Activated naive CD4-positive, alpha-beta T cell treated with anti-CD3 and anti-CD28 coated beads, Interleukin-2, amount 10 ng/mL, durations not matched to agents 7 days and 5 days (primary cell): ENCODE results near the gene MIR17HG.

Source experiments
- CTCF ChIA-PET: fragments of 350-600 bp; sonication (Branson Sonifier 250); formaldehyde crosslinking; loops from one replicate; lab custom pipeline; 2021; ENCODE audit warnings: antibody characterized with exemption; lab: Charles Lee
- DNase-seq: peaks from one replicate; pipeline ENCODE4 v3.0.0-alpha.2; 2020
- H3K27ac Mint-ChIP-seq: one replicate; pipeline ENCODE4 v1.8.0; 2021; ENCODE audit warnings: mild to moderate bottlenecking, moderate library complexity, mixed read lengths
- H3K27me3 Mint-ChIP-seq: one replicate; pipeline ENCODE4 v1.8.0; 2021; ENCODE audit warnings: mild to moderate bottlenecking, mixed read lengths
- H3K36me3 Mint-ChIP-seq: one replicate; pipeline ENCODE4 v1.8.0; 2021; ENCODE audit warnings: mixed read lengths
- H3K4me1 Mint-ChIP-seq: one replicate; pipeline ENCODE4 v1.8.0; 2021; ENCODE audit warnings: mixed read lengths
- H3K4me3 Mint-ChIP-seq: one replicate; pipeline ENCODE4 v1.8.0; 2021; ENCODE audit warnings: mild to moderate bottlenecking, moderate library complexity, mixed read lengths
- H3K9me3 Mint-ChIP-seq: one replicate; pipeline ENCODE4 v1.8.0; 2021; ENCODE audit warnings: mixed read lengths

The MIR17HG gene

DNA sequence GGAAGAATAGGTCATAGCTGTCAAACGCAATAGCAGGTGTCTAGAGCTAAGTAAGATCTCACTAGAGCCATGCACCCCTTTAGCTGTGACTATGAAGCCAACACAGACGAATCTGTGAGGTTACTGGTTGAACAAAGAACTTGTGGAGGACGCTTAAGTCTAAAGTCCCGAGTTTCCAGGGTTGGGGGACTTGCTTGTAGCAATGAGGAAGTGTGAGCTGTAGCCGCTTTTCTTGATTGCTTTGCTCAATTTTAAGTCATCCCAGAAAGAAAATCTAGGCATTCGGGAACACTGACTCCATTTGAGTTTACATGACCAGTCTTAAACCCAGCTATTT lies 52.5 kb downstream of the MIR17HG start:
- Mint-ChIP-seq H3K9me3 (no peaks in the 10 kb centered on the region), H3K36me3 (no peaks in the 10 kb centered on the region), H3K27me3 (peaks cover 53% of the 10 kb centered on the region), H3K4me3 (no peak overlapping the region), H3K27ac (no peak overlapping the region), H3K4me1 (peaks cover 11% of the 10 kb centered on the region)
- CTCF ChIA-PET = interaction anchor here (0.8 kb wide), 1 partner anchor 22 kb away, joined by 3 read pairs; no protein-coding TSS in a partner anchor
- DNase-seq = no peak

GRCh38 chr13:91400671-91401070 lies 53.2 kb downstream of the MIR17HG start:
- H3K27ac Mint-ChIP-seq = no peak overlapping the region
- peaks cover 11% of the 10 kb centered on the region for H3K4me1 Mint-ChIP-seq
- H3K27me3 Mint-ChIP-seq = peaks cover 50% of the 10 kb centered on the region
- CTCF ChIA-PET = no interaction called here
- DNase-seq = no peak
- no peaks in the 10 kb centered on the region for H3K36me3 Mint-ChIP-seq
- no peaks in the 10 kb centered on the region for H3K9me3 Mint-ChIP-seq
- H3K4me3 Mint-ChIP-seq = no peak overlapping the region

GRCh38 chr13:91401920-91402319 lies 54.4 kb downstream of the MIR17HG start:
- H3K4me3 Mint-ChIP-seq = no peak overlapping the region
- H3K9me3 Mint-ChIP-seq = peaks cover 2% of the 10 kb centered on the region
- CTCF ChIA-PET = no interaction called here
- no peak overlapping the region for H3K27ac Mint-ChIP-seq
- H3K4me1 Mint-ChIP-seq = peaks cover 11% of the 10 kb centered on the region
- H3K36me3 Mint-ChIP-seq = no peaks in the 10 kb centered on the region
- DNase-seq = no peak
- H3K27me3 Mint-ChIP-seq = peaks cover 48% of the 10 kb centered on the region
